HG02798 (cell line): ENCODE results near the gene NBEA.

ENCODE experiments used
- ATAC-seq: cut with Tn5 transposase; IDR thresholded peaks from one replicate; pipeline ENCODE4 v1.9.1; 2021; ENCODE audit warnings: mild to moderate bottlenecking; ENCODE audit not compliant: unreplicated experiment, poor library complexity

The NBEA gene

DNA sequence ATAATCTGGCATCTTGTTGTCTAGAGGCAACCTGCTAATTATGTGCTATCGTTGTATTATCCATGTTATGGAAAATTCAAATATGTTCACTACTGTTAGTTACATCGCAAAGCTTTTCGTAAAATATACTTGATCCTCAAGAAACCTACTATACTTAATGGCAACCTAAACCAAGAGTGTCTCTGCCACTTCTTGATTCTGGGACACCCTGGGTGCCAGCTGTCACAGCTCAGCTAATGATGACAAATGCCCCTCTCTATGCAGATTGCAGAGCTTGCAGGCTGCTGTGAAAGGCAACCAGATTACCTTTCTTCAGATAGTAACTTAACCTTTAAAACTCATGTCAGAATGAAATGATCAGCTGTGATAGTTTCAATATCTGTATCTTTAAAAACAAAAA, 543.4 kb downstream of the NBEA start:
- ATAC-seq: no peak

DNA sequence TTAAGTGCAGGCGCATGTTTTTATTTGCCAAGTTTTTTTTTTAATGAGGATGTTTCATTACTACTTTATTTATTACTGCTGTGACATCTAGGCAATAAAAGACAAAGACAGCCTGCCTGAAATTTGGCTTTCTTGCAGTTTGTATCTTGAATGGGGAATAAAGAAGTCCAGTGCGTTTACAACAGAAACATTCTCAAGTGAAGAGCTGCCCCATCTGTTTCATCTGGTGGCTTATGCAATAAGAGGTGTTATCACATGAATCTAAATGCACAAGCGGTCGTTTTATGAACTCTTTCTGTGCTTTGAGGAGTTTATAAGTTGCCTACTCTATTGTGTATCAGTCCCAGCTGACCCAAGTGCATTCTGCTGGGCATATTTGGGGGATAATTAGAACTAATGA, 547.0 kb downstream of the NBEA start:
- ATAC-seq: no peak

DNA sequence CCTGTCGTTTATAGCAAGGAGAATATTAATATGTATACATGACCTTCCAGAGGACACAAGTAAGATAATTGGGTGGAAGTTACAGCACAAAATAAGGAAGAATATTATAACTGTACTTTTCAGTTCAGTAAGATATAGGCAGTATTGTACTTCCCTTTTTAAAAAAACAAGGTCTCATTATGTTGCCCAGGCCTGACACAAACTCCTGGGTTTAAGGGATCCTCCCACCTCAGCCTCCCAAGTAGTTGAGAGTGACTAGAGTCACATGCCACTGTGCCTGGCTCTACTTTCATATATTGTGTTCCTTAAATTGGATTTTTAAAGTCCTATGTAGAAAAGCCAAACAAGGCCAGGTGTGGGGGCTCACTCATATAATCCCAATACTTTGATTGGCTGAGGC, 553.9 kb downstream of the NBEA start:
- ATAC-seq: no peak

DNA sequence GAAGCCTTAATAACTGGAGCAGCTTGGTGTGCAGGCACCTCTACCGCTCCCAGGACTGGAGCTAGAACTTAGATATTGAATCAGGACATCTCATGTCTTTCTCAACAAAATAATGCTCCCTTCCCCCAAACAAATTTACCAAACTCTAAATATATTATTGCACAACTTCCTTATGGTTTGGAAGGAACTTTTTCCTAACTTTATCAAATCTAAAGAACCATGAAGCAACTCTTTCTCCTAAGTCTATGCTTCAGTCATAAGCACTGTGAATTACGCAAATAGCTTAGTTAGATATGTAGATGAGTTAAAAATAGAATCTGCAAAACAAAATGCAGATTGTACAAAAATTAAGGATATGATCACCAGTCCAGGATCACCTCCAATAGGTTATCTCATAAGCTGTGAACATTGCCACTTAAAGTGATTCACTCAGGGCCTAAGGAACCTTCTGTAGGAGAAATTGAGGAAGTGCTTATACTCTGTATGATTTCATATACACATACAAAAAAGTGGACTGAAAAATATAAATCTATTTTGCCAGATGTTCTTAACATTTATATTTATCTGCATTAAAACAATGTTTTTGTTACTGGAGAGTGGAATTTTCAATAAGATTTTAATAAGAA, 554.8 kb downstream of the NBEA start:
- no peak for ATAC-seq

DNA sequence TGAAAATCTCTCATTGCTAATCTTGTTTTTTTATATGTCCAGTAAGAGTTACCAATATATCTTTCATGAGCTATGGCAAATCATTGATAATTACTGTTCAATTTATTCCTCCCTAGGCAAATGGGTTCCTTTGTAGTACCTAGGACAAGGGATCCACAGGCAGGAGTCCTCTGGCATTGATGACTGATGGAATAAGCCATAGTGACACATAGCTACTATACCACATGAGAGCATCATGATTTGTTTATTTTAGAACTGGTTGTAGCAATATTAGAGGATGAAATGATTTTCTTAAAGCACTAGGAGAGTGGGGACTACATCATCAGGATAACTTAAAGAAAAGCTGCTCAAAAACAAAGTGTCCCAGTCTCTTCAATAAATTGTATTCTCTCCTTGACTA, 556.2 kb downstream of the NBEA start:
- no peak for ATAC-seq

- ATAC-seq: no peak
Measured at GRCh38 chr13:35499196-35499662, 557.2 kb downstream of the NBEA start.

DNA sequence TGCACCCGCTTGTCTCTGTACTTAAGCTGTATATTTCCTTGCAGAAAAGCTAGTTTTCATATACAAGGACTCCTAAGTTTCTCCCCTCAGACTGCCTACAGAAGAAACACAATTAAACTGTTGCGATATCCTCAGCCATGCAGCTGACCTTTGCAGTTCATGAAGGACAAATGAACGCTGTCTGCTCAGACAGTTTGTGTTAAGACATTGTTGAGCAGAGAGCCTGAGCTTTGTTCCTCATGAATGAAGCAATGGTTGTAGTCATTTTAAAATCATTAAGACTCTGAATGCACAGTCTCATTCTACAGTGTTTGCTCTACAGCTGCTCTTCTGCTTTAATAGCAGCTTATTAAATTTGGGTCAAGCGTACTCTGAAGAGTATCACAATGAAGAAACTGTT, 557.6 kb downstream of the NBEA start:
- no peak for ATAC-seq

DNA sequence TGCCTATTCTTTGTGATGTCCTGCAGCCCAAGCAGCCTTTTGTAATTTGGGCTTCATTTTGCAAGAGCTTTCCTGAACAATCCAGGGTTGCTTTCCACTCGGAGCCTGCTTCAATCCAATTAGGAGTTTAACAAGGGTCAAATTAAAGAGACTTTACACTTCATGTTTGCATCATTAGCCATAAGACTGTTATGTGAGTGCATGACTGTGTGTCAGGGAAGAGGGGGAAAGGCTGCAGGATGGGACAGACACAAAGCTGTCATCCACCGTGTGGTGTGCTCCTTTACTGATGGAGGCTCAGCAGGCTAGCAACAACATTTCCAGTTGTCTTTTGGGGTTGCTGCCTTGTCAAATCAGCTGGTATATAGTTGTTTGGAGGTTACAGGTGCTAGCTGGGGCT, 558.1 kb downstream of the NBEA start:
- no peak for ATAC-seq

DNA sequence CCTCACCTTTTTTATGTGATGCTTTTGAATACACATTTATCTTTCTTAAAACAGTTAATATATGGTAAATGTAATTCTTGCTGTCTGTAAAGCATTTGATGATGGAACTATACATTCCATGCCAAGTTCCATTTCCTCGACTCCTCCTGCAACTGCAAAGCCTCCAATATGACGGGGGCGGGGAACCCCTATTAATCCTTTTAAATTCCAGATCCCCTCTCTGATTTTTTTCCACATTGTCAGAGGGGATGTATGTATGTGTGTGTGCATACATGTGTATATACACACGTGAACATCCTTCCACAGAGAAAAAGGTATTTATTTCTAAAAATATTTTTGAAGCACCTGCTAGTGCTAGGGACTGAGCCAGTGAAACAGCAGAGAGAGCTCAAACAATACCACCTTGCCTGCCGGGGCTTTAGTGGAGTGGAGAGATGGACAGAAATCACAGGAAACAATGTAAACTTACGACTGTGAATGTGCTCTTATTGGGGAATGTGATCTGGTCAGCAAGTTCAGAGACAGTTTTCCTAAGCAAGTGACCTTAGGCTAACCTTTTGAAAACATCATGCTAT, 559.7 kb downstream of the NBEA start:
- no peak for ATAC-seq

DNA sequence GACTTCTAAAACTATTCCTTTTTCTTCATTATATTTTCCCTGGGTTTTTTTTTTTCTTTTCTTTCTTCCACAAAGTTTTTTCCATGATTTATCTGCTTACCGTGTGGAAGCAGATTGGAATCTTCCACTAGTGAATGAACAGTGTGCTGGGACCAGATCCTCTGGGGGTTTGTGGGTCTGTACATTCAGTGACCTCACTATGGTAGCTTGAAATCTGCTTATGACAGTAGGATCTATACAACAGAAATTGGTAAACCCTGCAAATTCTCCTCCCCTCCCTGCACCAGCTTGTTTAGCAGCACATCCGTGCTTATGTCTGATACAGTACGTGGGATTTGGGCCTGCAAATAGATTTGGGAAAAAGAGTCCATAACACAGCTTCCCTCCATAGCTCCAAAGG, 560.4 kb downstream of the NBEA start:
- no peak for ATAC-seq

DNA sequence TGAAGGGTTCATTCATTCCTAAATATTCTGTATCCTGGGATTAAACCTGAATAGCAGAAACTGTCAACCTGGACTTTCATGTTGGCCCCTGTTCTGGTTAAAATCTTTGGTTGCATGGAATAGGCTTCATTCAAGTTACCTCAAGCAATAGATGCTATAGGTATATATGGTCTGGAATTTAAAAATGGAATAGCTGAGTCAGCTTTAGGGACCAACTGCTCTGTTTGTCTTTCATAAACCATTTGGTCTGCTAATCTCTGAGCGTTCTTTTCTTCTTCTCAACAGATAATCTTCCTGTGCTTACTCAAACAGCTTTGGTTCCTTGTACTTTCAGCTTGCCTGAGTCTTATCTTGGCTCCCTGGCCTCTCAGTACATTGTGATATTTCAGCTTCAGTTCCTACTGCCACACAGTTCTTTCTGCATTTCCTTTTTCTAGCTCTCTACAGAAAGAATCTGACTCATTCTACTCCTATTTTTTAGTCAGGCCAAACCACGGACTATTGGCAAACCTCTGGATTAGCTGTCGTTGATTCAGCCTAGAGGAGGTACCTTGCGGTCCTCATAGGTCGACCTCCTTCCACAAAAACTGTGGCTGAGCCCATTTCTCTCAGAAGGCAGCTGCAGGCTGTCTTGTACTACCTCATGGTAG, 570.3 kb downstream of the NBEA start:
- no peak for ATAC-seq

GRCh38 chr13:35514061-35514477, 572.0 kb downstream of the NBEA start:
- ATAC-seq: no peak

GRCh38 chr13:35514801-35515502, 572.9 kb downstream of the NBEA start:
- ATAC-seq: no peak

GRCh38 chr13:35518337-35518946, 576.4 kb downstream of the NBEA start:
- no peak for ATAC-seq

DNA sequence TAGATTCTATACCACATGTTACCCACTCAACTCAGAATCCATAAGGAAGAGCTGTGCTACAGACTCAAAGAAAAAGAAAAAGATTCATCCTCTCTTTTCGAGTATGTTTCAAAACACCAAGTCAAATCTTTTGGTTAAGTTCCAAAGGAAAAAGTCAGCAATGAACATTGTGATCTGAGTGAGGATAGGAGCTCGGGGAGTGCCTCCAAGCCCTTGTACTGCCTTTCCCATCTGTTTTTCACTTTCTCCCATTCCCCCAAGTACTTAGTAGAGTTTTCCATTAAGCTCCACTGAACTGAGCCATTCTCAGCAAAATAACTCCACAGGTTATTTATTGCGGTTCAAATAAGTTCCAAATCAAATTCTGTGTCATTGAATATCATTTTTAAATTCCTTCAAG, 582.1 kb downstream of the NBEA start:
- ATAC-seq: no peak

DNA sequence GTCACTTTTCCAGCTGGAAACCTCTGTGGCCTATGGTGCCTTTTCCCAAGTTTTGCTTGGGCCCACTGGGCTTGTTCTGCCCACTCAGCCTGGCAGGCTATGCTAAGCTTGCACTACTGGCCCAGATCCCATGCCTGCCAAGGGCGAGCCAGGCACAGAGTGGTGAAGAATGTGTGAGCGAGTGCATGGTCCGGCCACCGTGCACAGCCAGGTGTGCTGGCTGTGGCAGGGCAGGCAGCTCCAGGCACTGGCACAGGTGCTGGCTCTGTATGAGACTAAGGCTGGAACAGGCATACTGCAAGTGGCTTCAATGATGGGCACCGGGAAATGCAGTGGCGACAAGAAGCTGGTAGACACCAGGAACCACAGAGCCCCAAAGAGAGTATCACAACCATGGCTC, 584.5 kb downstream of the NBEA start:
- no peak for ATAC-seq

- ATAC-seq: no peak
Measured at GRCh38 chr13:35527451-35527850, 585.4 kb downstream of the NBEA start.

DNA sequence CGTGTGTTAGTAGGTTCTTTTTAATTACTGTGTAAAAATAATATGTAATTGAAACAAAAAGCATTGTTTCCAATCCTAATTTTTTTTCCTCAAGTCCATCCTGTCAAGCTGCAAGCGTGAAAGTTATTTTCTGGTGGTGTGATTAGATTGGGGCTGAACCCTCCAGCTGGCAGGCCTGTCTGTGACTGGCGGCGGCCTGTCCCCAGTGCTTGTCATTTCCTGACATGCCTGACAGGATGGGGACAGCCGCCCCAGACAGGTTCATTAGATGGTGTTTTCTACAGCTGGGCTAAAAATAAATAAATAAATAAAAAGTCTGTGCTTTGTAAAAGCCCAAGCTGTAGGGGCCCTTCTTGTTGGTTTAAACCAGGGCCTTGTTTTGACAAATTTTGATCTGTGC, 588.1 kb downstream of the NBEA start:
- ATAC-seq: no peak

GRCh38 chr13:35530581-35530980, 588.5 kb downstream of the NBEA start:
- no peak for ATAC-seq

DNA sequence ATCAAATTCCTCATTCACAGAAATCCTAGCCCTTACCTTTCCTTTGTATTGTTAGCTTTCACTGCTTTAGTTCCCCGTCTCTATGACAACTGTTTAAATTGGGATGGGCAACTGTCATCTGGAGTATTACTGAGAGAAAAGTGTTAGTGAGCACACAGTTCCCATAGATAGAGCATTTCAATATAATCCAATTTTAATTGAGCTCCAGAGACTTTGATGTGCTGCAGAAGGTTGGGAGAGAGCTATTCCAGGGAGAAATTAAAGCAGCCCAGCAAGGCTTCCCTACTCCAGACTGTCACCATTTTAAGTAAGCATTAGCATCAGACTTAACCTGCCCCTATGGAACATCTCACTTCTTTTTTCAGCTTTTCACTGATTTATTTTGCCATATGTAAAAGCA, 589.5 kb downstream of the NBEA start:
- ATAC-seq: no peak

- no peak for ATAC-seq
Measured at GRCh38 chr13:35534343-35534742, 592.3 kb downstream of the NBEA start.
